ENCODE data around the gene PSMC1.

DNA sequence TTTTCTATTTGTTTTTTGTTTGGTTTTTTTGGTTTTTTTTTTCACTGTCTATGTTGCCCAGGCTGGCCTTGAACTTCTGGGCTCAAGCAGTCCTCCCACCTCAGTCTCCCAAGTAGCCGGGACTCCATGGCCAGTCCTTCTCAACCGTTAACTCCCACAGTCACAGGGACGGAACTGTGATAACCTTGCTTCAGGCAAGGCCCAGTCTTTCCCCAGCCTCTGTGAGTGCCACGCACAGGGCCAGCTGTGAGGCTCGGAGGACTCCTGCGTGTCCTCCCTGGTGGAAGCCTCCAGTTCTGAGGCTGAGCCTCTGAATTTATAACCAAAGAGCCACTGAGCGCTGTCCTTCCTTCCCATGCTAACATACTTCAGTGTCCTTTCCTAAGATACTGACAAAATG lies 23.7 kb downstream of the PSMC1 start:
- TF ChIP-seq, protein P1, sequence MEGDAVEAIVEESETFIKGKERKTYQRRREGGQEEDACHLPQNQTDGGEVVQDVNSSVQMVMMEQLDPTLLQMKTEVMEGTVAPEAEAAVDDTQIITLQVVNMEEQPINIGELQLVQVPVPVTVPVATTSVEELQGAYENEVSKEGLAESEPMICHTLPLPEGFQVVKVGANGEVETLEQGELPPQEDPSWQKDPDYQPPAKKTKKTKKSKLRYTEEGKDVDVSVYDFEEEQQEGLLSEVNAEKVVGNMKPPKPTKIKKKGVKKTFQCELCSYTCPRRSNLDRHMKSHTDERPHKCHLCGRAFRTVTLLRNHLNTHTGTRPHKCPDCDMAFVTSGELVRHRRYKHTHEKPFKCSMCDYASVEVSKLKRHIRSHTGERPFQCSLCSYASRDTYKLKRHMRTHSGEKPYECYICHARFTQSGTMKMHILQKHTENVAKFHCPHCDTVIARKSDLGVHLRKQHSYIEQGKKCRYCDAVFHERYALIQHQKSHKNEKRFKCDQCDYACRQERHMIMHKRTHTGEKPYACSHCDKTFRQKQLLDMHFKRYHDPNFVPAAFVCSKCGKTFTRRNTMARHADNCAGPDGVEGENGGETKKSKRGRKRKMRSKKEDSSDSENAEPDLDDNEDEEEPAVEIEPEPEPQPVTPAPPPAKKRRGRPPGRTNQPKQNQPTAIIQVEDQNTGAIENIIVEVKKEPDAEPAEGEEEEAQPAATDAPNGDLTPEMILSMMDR (IDR thresholded peaks at IDR 0.05; ENCODE audit: poor library complexity, severe bottlenecking): no peak
- TF ChIP-seq POLR2AphosphoS5 (IDR thresholded peaks at IDR 0.05): no peak
